HepG2 (cell line): ENCODE data around the gene HNRNPF. TPM values are rescaled to one million over a fixed set of nuclear protein-coding genes. Genes with fewer than 3 reads are reported as not detected.

Experiments
- AKAP8 ChIP-seq: sonication (generic); formaldehyde crosslinking; IDR thresholded peaks from 2 replicates; pipeline ENCODE4 v1.5.1; 2020; ENCODE audit warnings: mild to moderate bottlenecking, missing genetic modification reagents
- EHMT2 ChIP-seq: fragments of 200-600 bp; sonication (generic); IDR thresholded peaks from 2 replicates; pipeline ENCODE4 v1.7.0; 2017; ENCODE audit warnings: antibody characterized with exemption, low read depth, low read length, borderline replicate concordance
- MED13 ChIP-seq: sonication (generic); formaldehyde crosslinking; IDR thresholded peaks from 2 replicates; pipeline ENCODE4 v1.5.0; 2020; ENCODE audit warnings: missing genetic modification reagents
- NBN ChIP-seq: fragments of 450-650 bp; conservative IDR thresholded peaks from 2 replicates; pipeline ENCODE4 v1.6.1; 2017
- NFE2L1 ChIP-seq: sonication (generic); formaldehyde crosslinking; IDR thresholded peaks from 2 replicates; pipeline ENCODE4 v1.4.0; 2020; ENCODE audit warnings: missing genetic modification reagents, mild to moderate bottlenecking, borderline replicate concordance
- NR2F2 ChIP-seq: IDR thresholded peaks from 2 replicates; pipeline ENCODE4 v1.6.1; 2012; ENCODE audit warnings: low read depth, inconsistent platforms, borderline replicate concordance
- POLR2AphosphoS2 ChIP-seq: IDR thresholded peaks from 2 replicates; pipeline ENCODE4 v1.6.1; 2011; ENCODE audit warnings: low read depth, low read length, improper control_type of control experiment
- RCOR2 ChIP-seq: IDR thresholded peaks from 2 replicates; pipeline ENCODE4 v1.6.1; 2016; ENCODE audit warnings: missing biosample characterization, missing genetic modification reagents
- RFX5 ChIP-seq: IDR thresholded peaks from 2 replicates; pipeline ENCODE4 v1.6.1; 2011; ENCODE audit warnings: low read depth, low read length, improper control_type of control experiment
- SP5 ChIP-seq: IDR thresholded peaks from 2 replicates; pipeline ENCODE4 v1.6.1; 2016; ENCODE audit warnings: low read depth, borderline replicate concordance
- TAF15 ChIP-seq: fragments of 200-400 bp; formaldehyde crosslinking; IDR thresholded peaks from one replicate; pipeline ENCODE4 v1.6.1; 2018; ENCODE audit warnings: mild to moderate bottlenecking, low read depth, low read length; ENCODE audit not compliant: poor library complexity, severe bottlenecking
- TOE1 ChIP-seq: sonication (generic); formaldehyde crosslinking; IDR thresholded peaks from 2 replicates; pipeline ENCODE4 v1.4.0; 2020; ENCODE audit warnings: mild to moderate bottlenecking, missing genetic modification reagents
- YEATS2 ChIP-seq: sonication (generic); formaldehyde crosslinking; IDR thresholded peaks from 2 replicates; pipeline ENCODE4 v1.4.0; 2020; ENCODE audit warnings: missing genetic modification reagents, borderline replicate concordance
- ZNF101 ChIP-seq: sonication (generic); formaldehyde crosslinking; IDR thresholded peaks from 2 replicates; pipeline ENCODE4 v1.4.0; 2020; ENCODE audit warnings: mild to moderate bottlenecking, low read depth, missing genetic modification reagents, borderline replicate concordance
- ZNF24 ChIP-seq: fragments of 450-650 bp; IDR thresholded peaks from 2 replicates; pipeline ENCODE4 v1.6.1; 2017; ENCODE audit warnings: antibody characterized with exemption, mild to moderate bottlenecking
- ZNF251 ChIP-seq: sonication (generic); formaldehyde crosslinking; IDR thresholded peaks from 2 replicates; pipeline ENCODE4 v1.9.0; 2021; ENCODE audit warnings: mild to moderate bottlenecking, missing genetic modification reagents
- ZNF292 ChIP-seq: sonication (generic); formaldehyde crosslinking; IDR thresholded peaks from 2 replicates; pipeline ENCODE4 v1.8.1; 2022; ENCODE audit warnings: mild to moderate bottlenecking, low read depth, missing genetic modification reagents, borderline replicate concordance
- ZNF296 ChIP-seq: sonication (generic); formaldehyde crosslinking; conservative IDR thresholded peaks from 2 replicates; pipeline ENCODE4 v1.5.0; 2020; ENCODE audit warnings: mild to moderate bottlenecking, missing genetic modification reagents
- ZNF33B ChIP-seq: sonication (generic); formaldehyde crosslinking; IDR thresholded peaks from 2 replicates; pipeline ENCODE4 v1.5.1; 2020; ENCODE audit warnings: mild to moderate bottlenecking, missing genetic modification reagents
- ZNF354B ChIP-seq: sonication (generic); formaldehyde crosslinking; IDR thresholded peaks from 2 replicates; pipeline ENCODE4 v1.8.0; 2022; ENCODE audit warnings: mild to moderate bottlenecking, missing genetic modification reagents
- ZNF430 ChIP-seq: sonication (generic); formaldehyde crosslinking; IDR thresholded peaks from 2 replicates; pipeline ENCODE4 v1.9.0; 2021; ENCODE audit warnings: mild to moderate bottlenecking, missing genetic modification reagents
- ZNF567 ChIP-seq: sonication (generic); formaldehyde crosslinking; IDR thresholded peaks from 2 replicates; pipeline ENCODE4 v1.8.1; 2023; ENCODE audit warnings: mild to moderate bottlenecking, missing genetic modification reagents, borderline replicate concordance
- ZNF614 ChIP-seq: IDR thresholded peaks from 2 replicates; pipeline ENCODE4 v1.6.1; 2018; ENCODE audit warnings: missing biosample characterization, missing genetic modification reagents, inconsistent platforms, borderline replicate concordance
- ZNF839 ChIP-seq: sonication (generic); formaldehyde crosslinking; IDR thresholded peaks from 2 replicates; pipeline ENCODE4 v1.4.0; 2020; ENCODE audit warnings: missing genetic modification reagents, mild to moderate bottlenecking, borderline replicate concordance
- polyA plus RNA-seq, 8 experiments: library from polyadenylated mRNA; depleted of rRNA in 3 of 8; stranded (reverse) in 7 of 8; unstranded in 1 of 8; fragments of >200 nt; fragmentation: Illumina TruSeq in 4 of 8; extraction: Trizol in 4 of 8; gene quantifications; 2 replicates each; pipeline versions ENCODE4 v1.2.1 to v1.2.3, GENCODE V29; 2011 to 2016; ENCODE audit warnings: low read depth in 4 of 8, missing spikeins in 1 of 8, mixed read lengths in 1 of 8; ENCODE audit not compliant: insufficient read depth in 1 of 8
- total RNA-seq, 5 experiments: library from RNA; depleted of rRNA; stranded (reverse); fragments of >200 nt; fragmentation: Illumina TruSeq; extraction: Trizol; gene quantifications; 2 replicates each; pipeline ENCODE4 v1.2.3, GENCODE V29; 2016; ENCODE audit warnings: low read depth in 1 of 5
- TF ChIP-seq, protein P1 (sequence below): sonication (generic); formaldehyde crosslinking; conservative IDR thresholded peaks from 2 replicates; pipeline ENCODE4 v1.8.0; 2022; ENCODE audit warnings: missing genetic modification reagents
- TF ChIP-seq, protein P2 (sequence below): sonication (generic); formaldehyde crosslinking; IDR thresholded peaks from 2 replicates; pipeline ENCODE4 v1.8.0; 2023; ENCODE audit warnings: mild to moderate bottlenecking, missing genetic modification reagents
- TF ChIP-seq, protein P3 (sequence below): IDR thresholded peaks from 2 replicates; pipeline ENCODE4 v1.6.1; 2016; ENCODE audit warnings: low read depth

Gene HNRNPF
- total and polyA plus RNA-seq, 2 of the 13 experiments (the other 11 are each of a cell fraction or from before 2014, with no cell fraction given), result 166 to 308 TPM

DNA sequence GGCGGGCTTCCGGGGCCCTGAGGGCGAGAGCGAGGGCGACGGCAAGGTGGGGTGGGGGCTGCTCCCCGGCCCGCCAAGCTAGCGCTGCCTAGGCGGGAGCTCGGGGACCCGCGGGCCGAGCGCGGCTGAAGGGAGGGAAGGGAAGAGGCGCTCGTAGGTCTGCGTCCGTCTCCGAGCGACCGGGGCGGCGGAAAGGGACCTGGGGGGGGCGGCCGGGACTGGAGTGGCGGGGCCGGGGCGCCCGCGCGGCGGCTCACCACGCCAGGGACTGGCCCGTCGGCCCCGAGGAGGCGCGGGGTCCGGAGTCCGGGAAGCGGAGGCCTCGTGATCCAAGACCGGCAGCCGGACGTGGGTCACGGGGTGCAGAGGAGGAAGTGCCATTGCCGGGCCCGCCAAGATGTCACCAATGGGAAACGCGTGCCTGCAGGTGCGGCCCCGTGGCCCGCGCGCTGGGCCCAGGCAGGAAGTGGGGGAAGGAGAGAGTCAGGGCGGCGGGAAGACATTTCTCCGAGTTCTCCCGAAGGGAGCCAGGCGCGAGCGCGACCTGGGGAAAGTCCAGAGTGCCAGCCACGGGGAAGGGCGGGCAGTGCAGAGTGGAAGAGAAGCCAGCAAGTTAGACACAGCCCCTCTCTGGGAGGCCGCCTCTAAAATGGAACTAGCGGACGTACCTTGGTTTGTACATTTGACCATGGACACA, 11.9 kb downstream of the HNRNPF start (continued):
- TF ChIP-seq SP5, result peak; percentile 50; the same call in 1 of the 2 replicates
- TF ChIP-seq RFX5, result no peak
- TF ChIP-seq EHMT2, result no peak
- peak; percentile 77; the same call in 1 of the 2 replicates for TF ChIP-seq ZNF614 (CRISPR knock-in tag)
- peak; percentile 86 for TF ChIP-seq YEATS2
- no peak; the same call in 1 of the 2 replicates for TF ChIP-seq AKAP8 (CRISPR knock-in tag)
- TF ChIP-seq, protein P1, sequence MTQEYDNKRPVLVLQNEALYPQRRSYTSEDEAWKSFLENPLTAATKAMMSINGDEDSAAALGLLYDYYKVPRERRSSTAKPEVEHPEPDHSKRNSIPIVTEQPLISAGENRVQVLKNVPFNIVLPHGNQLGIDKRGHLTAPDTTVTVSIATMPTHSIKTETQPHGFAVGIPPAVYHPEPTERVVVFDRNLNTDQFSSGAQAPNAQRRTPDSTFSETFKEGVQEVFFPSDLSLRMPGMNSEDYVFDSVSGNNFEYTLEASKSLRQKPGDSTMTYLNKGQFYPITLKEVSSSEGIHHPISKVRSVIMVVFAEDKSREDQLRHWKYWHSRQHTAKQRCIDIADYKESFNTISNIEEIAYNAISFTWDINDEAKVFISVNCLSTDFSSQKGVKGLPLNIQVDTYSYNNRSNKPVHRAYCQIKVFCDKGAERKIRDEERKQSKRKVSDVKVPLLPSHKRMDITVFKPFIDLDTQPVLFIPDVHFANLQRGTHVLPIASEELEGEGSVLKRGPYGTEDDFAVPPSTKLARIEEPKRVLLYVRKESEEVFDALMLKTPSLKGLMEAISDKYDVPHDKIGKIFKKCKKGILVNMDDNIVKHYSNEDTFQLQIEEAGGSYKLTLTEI, result no peak; the same call in 1 of the 2 replicates
- TF ChIP-seq, protein P2, sequence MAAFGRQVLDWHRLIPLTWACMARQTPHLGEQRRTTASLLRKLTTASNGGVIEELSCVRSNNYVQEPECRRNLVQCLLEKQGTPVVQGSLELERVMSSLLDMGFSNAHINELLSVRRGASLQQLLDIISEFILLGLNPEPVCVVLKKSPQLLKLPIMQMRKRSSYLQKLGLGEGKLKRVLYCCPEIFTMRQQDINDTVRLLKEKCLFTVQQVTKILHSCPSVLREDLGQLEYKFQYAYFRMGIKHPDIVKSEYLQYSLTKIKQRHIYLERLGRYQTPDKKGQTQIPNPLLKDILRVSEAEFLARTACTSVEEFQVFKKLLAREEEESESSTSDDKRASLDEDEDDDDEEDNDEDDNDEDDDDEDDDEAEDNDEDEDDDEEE, result peak; percentile 44; the same call in 1 of the 2 replicates
- no peak for TF ChIP-seq ZNF839 (CRISPR knock-in tag)
- no peak for TF ChIP-seq ZNF33B (CRISPR knock-in tag)
- no peak for TF ChIP-seq ZNF101 (CRISPR knock-in tag)
- peak; percentile 73 for TF ChIP-seq POLR2AphosphoS2
- TF ChIP-seq TAF15, result no peak
- TF ChIP-seq ZNF296, result no peak
- TF ChIP-seq NR2F2, result no peak; the same call in 1 of the 2 replicates
- 0 out of 2 replicates have a peak, but pooled peaks have one; percentile 52 for TF ChIP-seq TOE1 (CRISPR knock-in tag)
- TF ChIP-seq ZNF251, result peak; percentile 78; the same call in 1 of the 2 replicates
- TF ChIP-seq ZNF430, result peak; percentile 67; the same call in 1 of the 2 replicates
- TF ChIP-seq MED13 (CRISPR knock-in tag), result no peak
- TF ChIP-seq, protein P3, sequence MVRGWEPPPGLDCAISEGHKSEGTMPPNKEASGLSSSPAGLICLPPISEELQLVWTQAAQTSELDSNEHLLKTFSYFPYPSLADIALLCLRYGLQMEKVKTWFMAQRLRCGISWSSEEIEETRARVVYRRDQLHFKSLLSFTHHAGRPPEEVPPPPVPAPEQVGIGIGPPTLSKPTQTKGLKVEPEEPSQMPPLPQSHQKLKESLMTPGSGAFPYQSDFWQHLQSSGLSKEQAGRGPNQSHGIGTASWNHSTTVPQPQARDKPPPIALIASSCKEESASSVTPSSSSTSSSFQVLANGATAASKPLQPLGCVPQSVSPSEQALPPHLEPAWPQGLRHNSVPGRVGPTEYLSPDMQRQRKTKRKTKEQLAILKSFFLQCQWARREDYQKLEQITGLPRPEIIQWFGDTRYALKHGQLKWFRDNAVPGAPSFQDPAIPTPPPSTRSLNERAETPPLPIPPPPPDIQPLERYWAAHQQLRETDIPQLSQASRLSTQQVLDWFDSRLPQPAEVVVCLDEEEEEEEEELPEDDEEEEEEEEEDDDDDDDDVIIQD (CRISPR knock-in tag), result peak; percentile 70; the same call in 1 of the 2 replicates
- no peak for TF ChIP-seq ZNF24
- no peak for TF ChIP-seq ZNF567 (CRISPR knock-in tag)
- TF ChIP-seq NFE2L1 (CRISPR knock-in tag), result no peak
- no peak for TF ChIP-seq NBN
- no peak for TF ChIP-seq RCOR2
- TF ChIP-seq ZNF292 (CRISPR knock-in tag), result peak; percentile 66
- TF ChIP-seq ZNF354B (CRISPR knock-in tag), result no peak
